HepG2 (cell line): Measurements from ENCODE around the gene ABHD3. TPM values are rescaled to one million over a fixed set of nuclear protein-coding genes. Genes with fewer than 3 reads are reported as not detected.
A peak's percentile ranks its signal among the peaks of the same experiment; 100 is the strongest.

ENCODE experiments used
- CBX1 ChIP-seq: IDR thresholded peaks from one replicate; pipeline ENCODE4 v1.6.1; 2016; ENCODE audit warnings: antibody characterized with exemption, low read depth
- CENPBD1 ChIP-seq: sonication (generic); formaldehyde crosslinking; IDR thresholded peaks from 2 replicates; pipeline ENCODE4 v1.8.0; 2022; ENCODE audit warnings: missing genetic modification reagents, low read depth, mild to moderate bottlenecking, borderline replicate concordance
- CREB3 ChIP-seq: sonication (generic); formaldehyde crosslinking; IDR thresholded peaks from 2 replicates; pipeline ENCODE4 v1.5.0; 2020; ENCODE audit warnings: missing genetic modification reagents
- FOXK1 ChIP-seq: sonication (generic); formaldehyde crosslinking; IDR thresholded peaks from 2 replicates; pipeline ENCODE4 v1.4.0; 2020; ENCODE audit warnings: low read depth, missing genetic modification reagents, borderline replicate concordance
- FOXK2 ChIP-seq: fragments of 450-650 bp; IDR thresholded peaks from 2 replicates; pipeline ENCODE4 v1.6.1; 2016
- HIC2 ChIP-seq: sonication (generic); formaldehyde crosslinking; IDR thresholded peaks from 2 replicates; pipeline ENCODE4 v1.9.0; 2022; ENCODE audit warnings: low read depth, missing genetic modification reagents
- IKZF1 ChIP-seq: fragments of 450-650 bp; IDR thresholded peaks from 2 replicates; pipeline ENCODE4 v1.7.1; 2016
- KMT2B ChIP-seq: IDR thresholded peaks from 2 replicates; pipeline ENCODE4 v1.6.1; 2016; ENCODE audit warnings: missing genetic modification reagents, missing compliant biosample characterization
- MED8 ChIP-seq: sonication (generic); formaldehyde crosslinking; IDR thresholded peaks from 2 replicates; pipeline ENCODE4 v1.8.1; 2023; ENCODE audit warnings: mild to moderate bottlenecking, missing genetic modification reagents; ENCODE audit not compliant: insufficient replicate concordance
- MLLT10 ChIP-seq: sonication (generic); formaldehyde crosslinking; IDR thresholded peaks from 2 replicates; pipeline ENCODE4 v1.4.0; 2020; ENCODE audit warnings: missing genetic modification reagents
- MTF2 ChIP-seq: sonication (generic); formaldehyde crosslinking; IDR thresholded peaks from 2 replicates; pipeline ENCODE4 v1.5.0; 2020; ENCODE audit warnings: missing genetic modification reagents, borderline replicate concordance
- MXD3 ChIP-seq: IDR thresholded peaks from 2 replicates; pipeline ENCODE4 v1.6.1; 2016; ENCODE audit warnings: mild to moderate bottlenecking, missing biosample characterization, missing genetic modification reagents
- PHF21A ChIP-seq: sonication (generic); formaldehyde crosslinking; IDR thresholded peaks from 2 replicates; pipeline ENCODE4 v1.5.0; 2020; ENCODE audit warnings: mild to moderate bottlenecking, missing genetic modification reagents
- SMAD1 ChIP-seq: sonication (generic); formaldehyde crosslinking; IDR thresholded peaks from 2 replicates; pipeline ENCODE4 v1.4.0; 2020; ENCODE audit warnings: missing genetic modification reagents, low read depth, mild to moderate bottlenecking, borderline replicate concordance
- TCF7 ChIP-seq: sonication (generic); IDR thresholded peaks from 2 replicates; pipeline ENCODE4 v1.6.1; 2016; ENCODE audit warnings: antibody characterized with exemption, low read depth
- ZNF160 ChIP-seq: sonication (generic); formaldehyde crosslinking; IDR thresholded peaks from 2 replicates; pipeline ENCODE4 v1.8.0; 2022; ENCODE audit warnings: mild to moderate bottlenecking, inconsistent platforms, missing genetic modification reagents
- ZNF230 ChIP-seq: sonication (generic); formaldehyde crosslinking; IDR thresholded peaks from 2 replicates; pipeline ENCODE4 v1.4.0; 2020; ENCODE audit warnings: mild to moderate bottlenecking, missing genetic modification reagents
- ZNF296 ChIP-seq: sonication (generic); formaldehyde crosslinking; conservative IDR thresholded peaks from 2 replicates; pipeline ENCODE4 v1.5.0; 2020; ENCODE audit warnings: mild to moderate bottlenecking, missing genetic modification reagents
- ZNF350 ChIP-seq: sonication (generic); formaldehyde crosslinking; IDR thresholded peaks from 2 replicates; pipeline ENCODE4 v1.4.0; 2020; ENCODE audit warnings: mild to moderate bottlenecking, low read depth, missing genetic modification reagents, borderline replicate concordance
- ZNF546 ChIP-seq: sonication (generic); formaldehyde crosslinking; conservative IDR thresholded peaks from 2 replicates; pipeline ENCODE4 v1.8.1; 2023; ENCODE audit warnings: mild to moderate bottlenecking, missing genetic modification reagents
- ZNF782 ChIP-seq: sonication (generic); formaldehyde crosslinking; IDR thresholded peaks from 2 replicates; pipeline ENCODE4 v1.4.0; 2020; ENCODE audit warnings: missing genetic modification reagents, mild to moderate bottlenecking, borderline replicate concordance
- ZNF839 ChIP-seq: sonication (generic); formaldehyde crosslinking; IDR thresholded peaks from 2 replicates; pipeline ENCODE4 v1.4.0; 2020; ENCODE audit warnings: missing genetic modification reagents, mild to moderate bottlenecking, borderline replicate concordance
- ZNF850 ChIP-seq: sonication (generic); formaldehyde crosslinking; conservative IDR thresholded peaks from 2 replicates; pipeline ENCODE4 v1.9.0; 2021; ENCODE audit warnings: mild to moderate bottlenecking, missing genetic modification reagents
- ZSCAN9 ChIP-seq: IDR thresholded peaks from 2 replicates; pipeline ENCODE4 v1.6.1; 2016; ENCODE audit warnings: borderline replicate concordance
- polyA plus RNA-seq, 8 experiments: library from polyadenylated mRNA; depleted of rRNA in 3 of 8; stranded (reverse) in 7 of 8; unstranded in 1 of 8; fragments of >200 nt; fragmentation: Illumina TruSeq in 4 of 8; extraction: Trizol in 4 of 8; gene quantifications; 2 replicates each; pipeline versions ENCODE4 v1.2.1 to v1.2.3, GENCODE V29; 2011 to 2016; ENCODE audit warnings: low read depth in 4 of 8, missing spikeins in 1 of 8, mixed read lengths in 1 of 8; ENCODE audit not compliant: insufficient read depth in 1 of 8
- total RNA-seq, 5 experiments: library from RNA; depleted of rRNA; stranded (reverse); fragments of >200 nt; fragmentation: Illumina TruSeq; extraction: Trizol; gene quantifications; 2 replicates each; pipeline ENCODE4 v1.2.3, GENCODE V29; 2016; ENCODE audit warnings: low read depth in 1 of 5
- TF ChIP-seq, protein P1 (sequence below): sonication (generic); formaldehyde crosslinking; IDR thresholded peaks from 2 replicates; pipeline ENCODE4 v1.4.0; 2020; ENCODE audit warnings: mild to moderate bottlenecking, missing genetic modification reagents
- TF ChIP-seq, protein P2 (sequence below): IDR thresholded peaks from 2 replicates; pipeline ENCODE4 v1.6.1; 2016; ENCODE audit warnings: control low read depth

Gene ABHD3
- total and polyA plus RNA-seq, 2 of the 13 experiments (the other 11 are each of a cell fraction or from before 2014, with no cell fraction given): 32.1 to 40.2 TPM

- TF ChIP-seq KMT2B (CRISPR knock-in tag) (peak; percentile 17; the same call in 1 of the 2 replicates), ZSCAN9 (CRISPR knock-in tag) (no peak), CREB3 (CRISPR knock-in tag) (no peak), MED8 (CRISPR knock-in tag) (no peak), MLLT10 (no peak), MTF2 (CRISPR knock-in tag) (no peak), ZNF160 (CRISPR knock-in tag) (no peak), ZNF350 (no peak), ZNF230 (no peak), TCF7 (peak; percentile 91), IKZF1 (no peak), HIC2 (CRISPR knock-in tag) (peak; percentile 31; the same call in 1 of the 2 replicates), CBX1 (no peak), CENPBD1 (no peak), ZNF850 (CRISPR knock-in tag) (no peak), ZNF782 (CRISPR knock-in tag) (no peak), SMAD1 (CRISPR knock-in tag) (no peak), MXD3 (CRISPR knock-in tag) (no peak), FOXK1 (no peak), ZNF839 (CRISPR knock-in tag) (no peak), ZNF546 (peak; percentile 61; the same call in 1 of the 2 replicates), PHF21A (CRISPR knock-in tag) (peak; percentile 68; the same call in 1 of the 2 replicates), FOXK2 (no peak), ZNF296 (CRISPR knock-in tag) (no peak)
- TF ChIP-seq, protein P1, sequence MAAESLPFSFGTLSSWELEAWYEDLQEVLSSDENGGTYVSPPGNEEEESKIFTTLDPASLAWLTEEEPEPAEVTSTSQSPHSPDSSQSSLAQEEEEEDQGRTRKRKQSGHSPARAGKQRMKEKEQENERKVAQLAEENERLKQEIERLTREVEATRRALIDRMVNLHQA: no peak
- TF ChIP-seq, protein P2, sequence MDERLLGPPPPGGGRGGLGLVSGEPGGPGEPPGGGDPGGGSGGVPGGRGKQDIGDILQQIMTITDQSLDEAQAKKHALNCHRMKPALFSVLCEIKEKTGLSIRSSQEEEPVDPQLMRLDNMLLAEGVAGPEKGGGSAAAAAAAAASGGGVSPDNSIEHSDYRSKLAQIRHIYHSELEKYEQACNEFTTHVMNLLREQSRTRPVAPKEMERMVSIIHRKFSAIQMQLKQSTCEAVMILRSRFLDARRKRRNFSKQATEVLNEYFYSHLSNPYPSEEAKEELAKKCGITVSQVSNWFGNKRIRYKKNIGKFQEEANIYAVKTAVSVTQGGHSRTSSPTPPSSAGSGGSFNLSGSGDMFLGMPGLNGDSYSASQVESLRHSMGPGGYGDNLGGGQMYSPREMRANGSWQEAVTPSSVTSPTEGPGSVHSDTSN (CRISPR knock-in tag): no peak
Measured at GRCh38 chr18:21686282-21687105, 18.1 kb downstream of the ABHD3 start (continued).
